Astrocyte of the spinal cord (primary cell): Measurements from ENCODE around the gene SERPINB12.
A peak's percentile ranks its signal among the peaks of the same experiment; 100 is the strongest.

Experiments used
- DNase-seq: peaks from one replicate; pipeline ENCODE4 v3.0.0; 2011; ENCODE audit warnings: low read depth, low spot score
- H3K4me3 ChIP-seq: 2 replicates; pipeline ENCODE4 v1.5.1; 2011; ENCODE audit warnings: low read depth, mild to moderate bottlenecking, low read length, moderate library complexity
- in situ Hi-C: cut with HindIII; loops from 2 replicates; pipeline ENCODE4 v1.10.0; 2017; ENCODE audit warnings: low sequenced_read_pairs
- TF ChIP-seq, protein P1 (sequence below): IDR thresholded peaks from 2 replicates; pipeline ENCODE4 v1.5.1; 2012; ENCODE audit warnings: low read depth, mild to moderate bottlenecking, low read length, inconsistent platforms

Gene SERPINB12

GRCh38 chr18:63544017-63544416 is 1.8 kb downstream of the SERPINB12 start:
- DNase-seq, result no peak
- in situ Hi-C loops, result no loop called here
- TF ChIP-seq, protein P1, sequence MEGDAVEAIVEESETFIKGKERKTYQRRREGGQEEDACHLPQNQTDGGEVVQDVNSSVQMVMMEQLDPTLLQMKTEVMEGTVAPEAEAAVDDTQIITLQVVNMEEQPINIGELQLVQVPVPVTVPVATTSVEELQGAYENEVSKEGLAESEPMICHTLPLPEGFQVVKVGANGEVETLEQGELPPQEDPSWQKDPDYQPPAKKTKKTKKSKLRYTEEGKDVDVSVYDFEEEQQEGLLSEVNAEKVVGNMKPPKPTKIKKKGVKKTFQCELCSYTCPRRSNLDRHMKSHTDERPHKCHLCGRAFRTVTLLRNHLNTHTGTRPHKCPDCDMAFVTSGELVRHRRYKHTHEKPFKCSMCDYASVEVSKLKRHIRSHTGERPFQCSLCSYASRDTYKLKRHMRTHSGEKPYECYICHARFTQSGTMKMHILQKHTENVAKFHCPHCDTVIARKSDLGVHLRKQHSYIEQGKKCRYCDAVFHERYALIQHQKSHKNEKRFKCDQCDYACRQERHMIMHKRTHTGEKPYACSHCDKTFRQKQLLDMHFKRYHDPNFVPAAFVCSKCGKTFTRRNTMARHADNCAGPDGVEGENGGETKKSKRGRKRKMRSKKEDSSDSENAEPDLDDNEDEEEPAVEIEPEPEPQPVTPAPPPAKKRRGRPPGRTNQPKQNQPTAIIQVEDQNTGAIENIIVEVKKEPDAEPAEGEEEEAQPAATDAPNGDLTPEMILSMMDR, result no peak
- H3K4me3 ChIP-seq, result no peak overlapping the region

GRCh38 chr18:63545000-63545399 is 2.8 kb downstream of the SERPINB12 start:
- no peak for DNase-seq
- TF ChIP-seq, protein P1, result no peak
- H3K4me3 ChIP-seq, result no peak overlapping the region
- in situ Hi-C loops, result no loop called here

- no peak overlapping the region for H3K4me3 ChIP-seq
- in situ Hi-C loops, result no loop called here
- no peak for DNase-seq
- TF ChIP-seq, protein P1, result no peak
Observed at GRCh38 chr18:63550068-63550467, 7.9 kb downstream of the SERPINB12 start.

DNA sequence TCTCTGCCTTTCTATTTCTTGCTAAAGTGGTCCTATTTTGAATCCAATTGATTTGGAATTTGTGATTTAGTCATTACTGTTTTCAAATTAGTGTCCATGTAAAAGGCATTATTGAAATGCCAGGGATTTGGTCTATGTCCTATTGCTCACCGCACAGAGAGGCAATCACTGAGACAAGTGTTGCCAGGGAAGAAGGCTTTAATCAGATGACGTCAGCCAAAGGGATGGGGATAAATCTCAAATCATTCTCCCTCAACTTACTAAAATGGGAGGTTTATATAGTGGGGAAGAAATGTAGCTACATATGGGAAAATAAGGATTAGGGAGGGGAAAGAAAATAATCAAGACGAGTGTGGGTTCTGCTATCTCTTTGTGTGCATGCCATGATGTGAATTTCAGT is 9.6 kb downstream of the SERPINB12 start:
- in situ Hi-C loops, result no loop called here
- no peak for DNase-seq
- no peak overlapping the region for H3K4me3 ChIP-seq
- TF ChIP-seq, protein P1, result no peak

GRCh38 chr18:63552581-63552980 is 10.4 kb downstream of the SERPINB12 start:
- DNase-seq, result no peak
- in situ Hi-C loops, result no loop called here
- H3K4me3 ChIP-seq, result no peak overlapping the region
- TF ChIP-seq, protein P1, result no peak

DNA sequence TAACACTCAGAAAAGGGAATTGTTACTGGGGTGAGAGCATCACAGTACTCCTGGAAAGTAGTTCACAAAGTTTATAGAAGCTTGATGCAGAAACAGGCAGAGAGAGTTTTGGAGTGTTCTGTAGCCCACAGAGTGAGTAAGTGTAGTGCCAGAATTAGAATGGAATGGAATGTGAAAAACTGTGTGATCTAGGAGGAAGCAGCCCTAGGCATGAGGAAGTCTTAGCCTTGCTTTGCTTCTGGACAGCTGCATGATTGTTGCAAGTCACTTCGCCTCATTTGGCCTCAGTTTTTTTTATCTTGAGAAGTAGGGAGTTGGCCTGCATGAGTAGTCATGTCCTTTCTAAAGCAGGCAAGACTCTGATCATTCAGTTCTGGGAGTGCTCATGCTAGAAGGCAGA is 10.9 kb downstream of the SERPINB12 start:
- in situ Hi-C loops, result no loop called here
- no peak overlapping the region for H3K4me3 ChIP-seq
- DNase-seq, result peak; percentile 69
- TF ChIP-seq, protein P1, result no peak
